DOHH2 (cell line): Measurements from ENCODE around the gene ZNF384.

Experiments
- CTCF ChIP-seq: fragments of 200-600 bp; sonication (generic); IDR thresholded peaks from one replicate; pipeline ENCODE4 v1.5.1; 2014; ENCODE audit warnings: antibody characterized with exemption, mild to moderate bottlenecking, low read depth, low read length; ENCODE audit not compliant: poor library complexity, severe bottlenecking
- EZH2phosphoT487 ChIP-seq: fragments of 200-600 bp; sonication (generic); IDR thresholded peaks from 2 replicates; pipeline ENCODE4 v1.6.1; 2017; ENCODE audit warnings: borderline replicate concordance, mild to moderate bottlenecking, antibody characterized with exemption, low read length, moderate library complexity, mixed read lengths

- TF ChIP-seq CTCF (no peak), EZH2phosphoT487 (no peak)
These were observed 47.6 kb upstream of the ZNF384 start for GRCh38 chr12:6736754-6737153.
